ENCODE measurements around the gene BRCC3.

BRCC3 gene

DNA sequence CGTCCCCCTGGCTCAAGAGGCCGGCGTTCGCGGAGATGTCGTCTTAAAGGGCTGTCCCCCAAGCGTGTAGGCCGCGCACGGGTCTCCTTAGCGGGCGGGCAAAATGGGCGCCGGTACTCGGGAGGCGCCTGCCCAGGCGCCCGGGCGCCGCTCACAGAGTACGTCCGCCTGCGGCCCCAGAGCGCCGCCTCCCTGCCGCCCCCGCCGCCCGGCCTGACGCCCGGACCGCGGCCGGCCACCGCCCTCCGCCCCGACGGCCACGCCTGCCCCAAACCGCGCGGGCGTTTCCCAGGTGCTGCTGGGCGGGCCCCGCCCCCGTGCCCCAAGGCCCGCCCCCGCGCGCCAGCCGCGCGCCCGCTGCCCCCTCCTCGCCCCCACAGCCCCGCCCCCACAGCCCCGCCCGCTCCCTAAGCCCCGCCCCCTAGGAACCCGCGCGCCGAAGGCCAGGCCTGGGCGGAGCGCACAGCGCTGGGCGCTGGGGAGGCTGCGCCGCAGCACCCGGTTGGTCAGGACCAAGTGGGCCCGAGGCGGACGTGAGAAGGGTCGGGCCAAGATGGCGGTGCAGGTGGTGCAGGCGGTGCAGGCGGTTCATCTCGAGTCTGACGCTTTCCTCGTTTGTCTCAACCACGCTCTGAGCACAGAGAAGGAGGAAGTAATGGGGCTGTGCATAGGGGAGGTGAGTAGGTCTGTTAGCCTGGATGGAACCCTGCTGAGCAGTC, at the start of gene BRCC3, which contains the start of the genes CMC4 and MTCP1:
TSS of gene BRCC3 (plus strand) at position 534 of the 719 bp plus-strand sequence. CDS start at position 554, 20 bp downstream.
TSS of gene CMC4 (minus strand) at position 162 of the 719 bp plus-strand sequence. CDS start 7,113 bp downstream, outside the sequence.
TSS of gene MTCP1 (minus strand) at position 162 of the 719 bp plus-strand sequence. CDS start 5,126 bp downstream, outside the sequence.
- H3K27ac ChIP-seq = peak within 1 kb of the TSS; percentile 79
- TF ChIP-seq, protein P1, sequence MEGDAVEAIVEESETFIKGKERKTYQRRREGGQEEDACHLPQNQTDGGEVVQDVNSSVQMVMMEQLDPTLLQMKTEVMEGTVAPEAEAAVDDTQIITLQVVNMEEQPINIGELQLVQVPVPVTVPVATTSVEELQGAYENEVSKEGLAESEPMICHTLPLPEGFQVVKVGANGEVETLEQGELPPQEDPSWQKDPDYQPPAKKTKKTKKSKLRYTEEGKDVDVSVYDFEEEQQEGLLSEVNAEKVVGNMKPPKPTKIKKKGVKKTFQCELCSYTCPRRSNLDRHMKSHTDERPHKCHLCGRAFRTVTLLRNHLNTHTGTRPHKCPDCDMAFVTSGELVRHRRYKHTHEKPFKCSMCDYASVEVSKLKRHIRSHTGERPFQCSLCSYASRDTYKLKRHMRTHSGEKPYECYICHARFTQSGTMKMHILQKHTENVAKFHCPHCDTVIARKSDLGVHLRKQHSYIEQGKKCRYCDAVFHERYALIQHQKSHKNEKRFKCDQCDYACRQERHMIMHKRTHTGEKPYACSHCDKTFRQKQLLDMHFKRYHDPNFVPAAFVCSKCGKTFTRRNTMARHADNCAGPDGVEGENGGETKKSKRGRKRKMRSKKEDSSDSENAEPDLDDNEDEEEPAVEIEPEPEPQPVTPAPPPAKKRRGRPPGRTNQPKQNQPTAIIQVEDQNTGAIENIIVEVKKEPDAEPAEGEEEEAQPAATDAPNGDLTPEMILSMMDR (conservative IDR thresholded peaks at IDR 0.05) = no peak

DNA sequence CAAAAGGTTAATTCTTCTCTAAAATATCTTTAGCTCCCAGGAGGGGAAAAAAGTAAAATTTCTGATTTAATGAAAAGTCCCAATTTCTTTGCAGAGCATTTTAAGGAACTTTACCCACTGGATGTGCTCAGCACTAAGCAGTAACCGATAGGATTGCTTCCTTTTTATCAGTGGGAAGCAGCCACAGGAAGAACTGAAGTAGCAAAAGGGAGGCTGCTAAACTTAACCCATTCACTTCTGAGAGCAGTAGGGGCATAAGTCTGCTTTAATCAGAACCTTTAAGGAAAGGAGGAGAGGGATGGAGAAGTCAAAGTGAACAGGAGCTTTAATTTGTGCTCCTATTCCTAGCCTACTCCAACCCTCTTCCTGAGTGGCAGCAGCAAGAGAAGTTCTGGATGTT, 48.7 kb upstream of the BRCC3 start, which contains the start of gene F8:
TSS of gene F8 (minus strand) at position 139 of the 400 bp plus-strand sequence. CDS start 171 bp downstream, outside the sequence.
- TF ChIP-seq, protein P1 (conservative IDR thresholded peaks at IDR 0.05) = no peak
- H3K27ac ChIP-seq = no peak within 1 kb of the TSS

DNA sequence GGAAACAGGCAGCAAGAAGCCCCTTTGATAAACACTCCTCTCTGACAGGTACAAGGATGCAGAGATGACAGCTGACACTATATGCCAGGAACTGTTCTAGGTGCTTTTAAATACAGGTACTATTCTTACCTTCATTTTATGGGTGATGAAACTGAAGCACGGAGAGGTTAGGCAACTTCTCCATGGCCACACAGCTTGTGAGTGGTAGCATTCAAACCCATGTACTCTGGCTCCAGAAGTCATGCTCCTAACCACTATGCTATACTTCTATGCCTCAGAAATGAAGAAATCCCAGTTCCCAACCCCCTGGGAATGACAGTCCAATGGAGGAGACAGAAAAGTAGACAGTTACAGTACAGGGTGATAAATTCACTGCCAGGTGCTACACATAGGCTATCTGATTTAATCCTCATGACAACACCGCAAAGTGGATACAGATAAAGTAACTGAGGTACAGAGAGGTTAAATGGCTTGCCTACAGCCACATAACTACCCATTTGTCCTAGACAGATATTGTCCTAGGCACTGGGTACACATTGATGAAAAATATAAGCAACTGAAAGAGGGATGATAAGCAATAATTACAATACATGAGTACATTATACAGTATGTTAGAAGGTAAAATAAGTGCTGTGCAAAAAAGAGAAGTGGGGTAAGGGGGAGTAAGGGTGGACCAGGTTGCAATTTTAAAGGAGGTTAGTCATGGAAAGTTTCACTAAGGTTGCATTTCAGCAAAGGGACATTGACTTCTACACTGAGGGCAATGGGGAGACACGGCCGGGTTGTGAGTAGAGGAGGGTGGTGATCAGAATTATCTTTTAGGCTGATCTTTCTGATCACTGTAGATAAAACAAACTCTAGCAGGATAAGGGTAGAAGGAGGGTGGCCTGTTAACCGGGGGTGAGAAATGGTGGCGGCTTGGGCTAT, 47.1 kb upstream of the BRCC3 start:
- TF ChIP-seq, protein P1 (conservative IDR thresholded peaks at IDR 0.05) = no peak
- H3K27ac ChIP-seq = no peak overlapping the region

DNA sequence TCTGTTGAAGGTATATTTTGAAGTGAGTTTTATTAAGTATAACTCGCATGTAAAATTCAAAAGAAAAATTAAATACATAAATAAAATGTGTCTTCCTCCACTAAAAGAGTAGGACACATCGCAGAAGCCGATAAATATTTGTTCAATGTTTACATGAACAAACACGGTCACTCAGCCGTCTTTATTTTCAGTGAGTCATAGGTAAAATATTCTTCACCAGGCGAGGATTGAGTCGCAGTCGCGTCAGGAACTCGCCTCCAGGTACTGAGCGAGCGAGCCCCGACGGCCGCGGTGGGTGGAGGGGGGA, 44.9 kb upstream of the BRCC3 start:
- H3K27ac ChIP-seq = peak overlapping the region; percentile 92

DNA sequence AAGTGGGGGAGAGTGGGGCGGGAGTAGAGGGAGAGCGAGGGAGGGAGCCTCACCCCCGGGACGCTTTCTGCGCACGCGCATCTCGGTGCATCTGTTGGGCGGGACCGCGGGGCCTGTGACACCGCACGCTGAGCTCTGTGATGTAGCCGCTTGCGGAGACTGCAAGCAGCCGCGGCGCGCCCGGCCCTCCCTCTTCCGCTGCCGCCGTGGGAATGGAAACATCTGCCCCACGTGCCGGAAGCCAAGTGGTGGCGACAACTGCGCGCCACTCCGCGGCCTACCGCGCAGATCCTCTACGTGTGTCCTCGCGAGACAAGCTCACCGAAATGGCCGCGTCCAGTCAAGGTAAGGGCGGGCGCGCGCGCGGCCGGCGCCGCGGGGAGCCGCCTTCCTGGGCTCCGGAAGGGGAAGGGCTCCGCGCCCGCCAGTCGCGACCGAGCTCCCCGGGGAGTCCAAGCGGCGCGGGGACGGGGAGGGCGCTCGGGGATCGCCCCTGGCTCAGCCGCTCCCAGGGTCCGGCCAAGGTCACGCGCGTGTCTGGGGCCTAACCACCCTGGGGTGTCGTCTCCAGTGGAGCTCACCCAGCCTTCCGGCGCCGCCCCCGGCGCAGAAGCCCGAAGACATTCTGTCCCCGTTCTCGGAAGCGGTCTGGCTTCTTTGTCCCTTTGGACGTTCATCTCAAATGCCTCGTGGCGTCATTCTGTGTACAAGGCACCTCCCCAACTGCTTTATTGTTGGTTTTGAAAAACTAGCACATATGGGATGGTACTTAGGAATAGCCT, 44.4 kb upstream of the BRCC3 start, which contains the start of gene FUNDC2:
TSS of gene FUNDC2 (plus strand) at position 118 of the 782 bp plus-strand sequence. CDS start at position 213, 95 bp downstream.
- peak within 1 kb of the TSS; percentile 92 for H3K27ac ChIP-seq
- TF ChIP-seq, protein P1 (conservative IDR thresholded peaks at IDR 0.05) = no peak

More for the DNA sequence above, 44.9 kb upstream of the BRCC3 start:
- TF ChIP-seq, protein P1 (conservative IDR thresholded peaks at IDR 0.05) = no peak

DNA sequence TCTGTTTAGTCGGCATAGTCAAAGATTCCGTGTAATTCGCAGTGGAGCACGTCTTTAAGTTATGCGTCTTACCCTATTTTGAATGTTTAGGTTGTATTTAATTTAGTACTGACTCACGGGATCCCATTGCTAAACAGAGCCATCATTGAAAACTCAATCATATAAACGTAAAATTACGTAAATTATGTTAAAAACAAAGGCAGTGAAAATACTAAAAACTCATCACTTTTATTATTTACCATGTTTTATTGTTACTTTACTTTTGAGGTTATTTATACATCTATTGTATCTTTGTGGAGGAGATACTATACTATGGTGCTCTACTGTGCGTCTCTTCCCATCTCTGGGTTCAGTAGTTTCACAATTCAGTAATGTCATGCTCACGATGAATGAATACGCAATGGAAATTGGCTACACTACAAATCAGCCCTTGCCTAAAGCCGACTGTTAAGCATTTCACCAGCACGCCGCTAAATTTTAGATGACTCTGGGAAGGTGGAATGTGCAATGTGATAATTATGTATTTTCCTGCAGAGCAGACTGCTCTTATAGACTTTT, 43.7 kb upstream of the BRCC3 start:
- H3K27ac ChIP-seq = peak overlapping the region; percentile 92
- TF ChIP-seq, protein P1 (conservative IDR thresholded peaks at IDR 0.05) = no peak

Data from VCaP (cell line).